Measurements from ENCODE around the gene UBAC1.

UBAC1 gene

GRCh38 chr9:136002215-136002614 lies 41.0 kb upstream of the UBAC1 start:
- CTCF ChIA-PET: interaction anchor here (0.6 to 0.7 kb wide), 2 partner anchors 260 to 1235 kb away, joined by 3 to 4 read pairs; no protein-coding TSS in a partner anchor
- no peak for DNase-seq (ENCODE audit: low spot score)
- TF ChIP-seq CTCF (conservative IDR thresholded peaks at IDR 0.05; ENCODE audit: low read depth): no peak
- H3K27ac ChIP-seq: no peak overlapping the region
- POLR2A ChIA-PET (ENCODE audit: low non-redundant PET): no interaction called here

GRCh38 chr9:136001231-136001630 lies 40.1 kb upstream of the UBAC1 start:
- CTCF ChIA-PET: interaction anchor here (0.6 to 0.7 kb wide), 2 partner anchors 90 to 1236 kb away, joined by 3 to 4 read pairs; no protein-coding TSS in a partner anchor
- no peak for TF ChIP-seq CTCF (conservative IDR thresholded peaks at IDR 0.05; ENCODE audit: low read depth)
- POLR2A ChIA-PET (ENCODE audit: low non-redundant PET): no interaction called here
- H3K27ac ChIP-seq: no peak overlapping the region
- DNase-seq (ENCODE audit: low spot score): no peak

- H3K27ac ChIP-seq: no peak overlapping the region
- ChIA-PET CTCF (interaction anchor here (0.6 kb wide), 1 partner anchor 8 kb away, joined by 4 read pairs; no protein-coding TSS in a partner anchor), POLR2A (ENCODE audit: low non-redundant PET) (interaction anchor here (0.6 kb wide), 1 partner anchor 91 kb away, joined by 3 read pairs; no protein-coding TSS in a partner anchor)
- no peak for TF ChIP-seq CTCF (conservative IDR thresholded peaks at IDR 0.05; ENCODE audit: low read depth)
- DNase-seq (ENCODE audit: low spot score): no peak
Measured at GRCh38 chr9:135998410-135999071, 37.4 kb upstream of the UBAC1 start.

- no peak for DNase-seq (ENCODE audit: low spot score)
- POLR2A ChIA-PET (ENCODE audit: low non-redundant PET): no interaction called here
- no peak overlapping the region for H3K27ac ChIP-seq
- TF ChIP-seq CTCF (conservative IDR thresholded peaks at IDR 0.05; ENCODE audit: low read depth): no peak
- CTCF ChIA-PET: interaction anchor here (0.6 kb wide), 1 partner anchor 9 kb away, joined by 4 read pairs; no protein-coding TSS in a partner anchor
Measured at GRCh38 chr9:135998016-135998380, 36.8 kb upstream of the UBAC1 start.

- CTCF ChIA-PET: interaction anchor here (0.6 kb wide), 1 partner anchor 22 kb away, joined by 3 read pairs; no protein-coding TSS in a partner anchor
- POLR2A ChIA-PET (ENCODE audit: low non-redundant PET): no interaction called here
Measured at GRCh38 chr9:135997090-135998015, 36.2 kb upstream of the UBAC1 start.

More at GRCh38 chr9:135997090-135998015, 36.2 kb upstream of the UBAC1 start:
- no peak for TF ChIP-seq CTCF (conservative IDR thresholded peaks at IDR 0.05; ENCODE audit: low read depth)
- no peak overlapping the region for H3K27ac ChIP-seq
- no peak for DNase-seq (ENCODE audit: low spot score)

All from RWPE1 (cell line).